Calu3 (cell line): ENCODE results near the gene PPM1L. TPM values are rescaled to one million over a fixed set of nuclear protein-coding genes. Genes with fewer than 3 reads are reported as not detected.

Experiments used
- BruUV-seq: library from RNA; stranded (reverse); fragments of 400-500 nt; replicated peaks from 2 replicates; lab custom pipeline; 2021; lab: Mats Ljungman, UMichigan
- CTCF ChIA-PET: fragments of 300-600 bp; sonication (Branson Sonifier 250); formaldehyde crosslinking; loops from one replicate; lab custom pipeline; 2022; ENCODE audit warnings: antibody characterized with exemption; lab: Charles Lee
- DNase-seq: peaks from one replicate; pipeline ENCODE4 v3.0.0; 2022
- H3K27ac Mint-ChIP-seq: one replicate; pipeline ENCODE4 v1.8.0; 2022; ENCODE audit warnings: mixed read lengths; ENCODE audit not compliant: unreplicated experiment
- H3K27me3 Mint-ChIP-seq: one replicate; pipeline ENCODE4 v1.8.0; 2022; ENCODE audit warnings: mixed read lengths; ENCODE audit not compliant: unreplicated experiment
- H3K36me3 Mint-ChIP-seq: one replicate; pipeline ENCODE4 v1.8.0; 2022; ENCODE audit warnings: mild to moderate bottlenecking, moderate library complexity, mixed read lengths; ENCODE audit not compliant: insufficient read depth, unreplicated experiment
- H3K4me1 Mint-ChIP-seq: one replicate; pipeline ENCODE4 v1.8.0; 2022; ENCODE audit warnings: mild to moderate bottlenecking, low read depth, mixed read lengths; ENCODE audit not compliant: unreplicated experiment
- H3K4me3 Mint-ChIP-seq: one replicate; pipeline ENCODE4 v1.8.0; 2022; ENCODE audit warnings: mild to moderate bottlenecking, low read depth, moderate library complexity, mixed read lengths; ENCODE audit not compliant: unreplicated experiment
- H3K9me3 Mint-ChIP-seq: one replicate; pipeline ENCODE4 v1.8.0; 2022; ENCODE audit warnings: low read depth, mixed read lengths; ENCODE audit not compliant: unreplicated experiment
- intact Hi-C: fragments of 100-400 bp; cut with micrococcal nuclease; formaldehyde crosslinking; loops from one replicate; pipeline ENCODE4 v1.10.0; 2022; ENCODE audit not compliant: unreplicated experiment
- total RNA-seq: library from RNA; stranded (reverse); gene quantifications from 2 replicates; pipeline ENCODE4 v1.2.3, GENCODE V29; 2022
- TF ChIP-seq, protein P1 (sequence below): fragments of 200-600 bp; IDR thresholded peaks from one replicate; pipeline ENCODE4 v1.8.0; 2022; ENCODE audit warnings: antibody characterized with exemption; ENCODE audit not compliant: unreplicated experiment

Gene PPM1L
- total RNA-seq, 1 experiment from 2014 or later, result 18.4 TPM

DNA sequence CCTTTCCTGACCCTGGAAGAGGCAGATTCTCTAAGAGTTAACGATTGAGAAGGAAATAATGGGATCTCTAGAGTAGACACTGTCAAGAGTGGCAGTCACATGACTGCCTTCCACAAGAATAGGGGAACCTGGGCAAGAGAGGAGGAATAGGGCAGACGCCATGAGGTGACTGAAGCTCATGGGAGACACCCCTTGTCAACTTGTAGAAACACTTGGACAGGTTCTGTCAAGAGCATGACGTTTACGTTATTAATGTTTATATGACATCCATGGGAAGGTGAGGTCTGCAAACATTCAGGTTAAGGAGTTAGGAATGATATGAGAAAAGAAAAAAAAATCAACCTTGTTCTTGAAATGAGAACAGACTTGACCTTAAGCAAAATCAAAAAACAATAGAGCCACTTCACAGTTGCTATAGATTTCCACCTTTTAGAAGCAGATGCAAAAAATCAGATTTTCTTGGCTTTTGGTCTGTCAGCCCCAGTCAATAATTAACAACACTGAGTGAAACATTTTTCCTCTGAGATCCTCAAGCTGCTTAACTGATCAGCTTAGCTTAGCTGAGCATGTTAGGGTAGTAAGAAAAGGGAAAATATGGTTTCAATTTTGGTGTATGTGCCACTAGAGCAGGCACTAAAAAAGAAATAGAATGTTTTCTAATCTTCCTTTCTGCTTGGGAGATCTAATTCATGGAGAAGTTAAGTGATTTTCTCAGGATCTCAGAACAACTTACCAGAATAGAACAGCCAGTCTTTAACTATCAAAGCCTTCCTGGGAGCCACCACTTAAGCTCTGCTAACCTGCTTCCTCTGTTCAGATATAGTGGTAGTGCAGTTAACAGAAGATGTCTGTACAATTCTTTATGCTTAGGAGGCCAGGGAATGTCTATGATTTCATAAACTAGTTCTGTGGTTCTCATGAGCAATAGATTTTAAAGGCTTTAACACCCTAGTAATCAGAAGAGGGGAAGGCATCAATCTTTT, 232.2 kb downstream of the PPM1L start:
- DNase-seq, result no peak
- no peaks in the 10 kb centered on the region for H3K27me3 Mint-ChIP-seq
- H3K4me3 Mint-ChIP-seq, result no peak overlapping the region
- intact Hi-C loops, result loop anchor here (1.0 kb wide), 1 partner anchor 11 kb away; no protein-coding TSS in a partner anchor
- peaks cover 36% of the 10 kb centered on the region for H3K4me1 Mint-ChIP-seq
- no TSS peak for BruUV-seq
- peak overlapping the region; percentile 71 for H3K27ac Mint-ChIP-seq
- no peaks in the 10 kb centered on the region for H3K9me3 Mint-ChIP-seq
- peaks cover 8% of the 10 kb centered on the region for H3K36me3 Mint-ChIP-seq
- TF ChIP-seq, protein P1, sequence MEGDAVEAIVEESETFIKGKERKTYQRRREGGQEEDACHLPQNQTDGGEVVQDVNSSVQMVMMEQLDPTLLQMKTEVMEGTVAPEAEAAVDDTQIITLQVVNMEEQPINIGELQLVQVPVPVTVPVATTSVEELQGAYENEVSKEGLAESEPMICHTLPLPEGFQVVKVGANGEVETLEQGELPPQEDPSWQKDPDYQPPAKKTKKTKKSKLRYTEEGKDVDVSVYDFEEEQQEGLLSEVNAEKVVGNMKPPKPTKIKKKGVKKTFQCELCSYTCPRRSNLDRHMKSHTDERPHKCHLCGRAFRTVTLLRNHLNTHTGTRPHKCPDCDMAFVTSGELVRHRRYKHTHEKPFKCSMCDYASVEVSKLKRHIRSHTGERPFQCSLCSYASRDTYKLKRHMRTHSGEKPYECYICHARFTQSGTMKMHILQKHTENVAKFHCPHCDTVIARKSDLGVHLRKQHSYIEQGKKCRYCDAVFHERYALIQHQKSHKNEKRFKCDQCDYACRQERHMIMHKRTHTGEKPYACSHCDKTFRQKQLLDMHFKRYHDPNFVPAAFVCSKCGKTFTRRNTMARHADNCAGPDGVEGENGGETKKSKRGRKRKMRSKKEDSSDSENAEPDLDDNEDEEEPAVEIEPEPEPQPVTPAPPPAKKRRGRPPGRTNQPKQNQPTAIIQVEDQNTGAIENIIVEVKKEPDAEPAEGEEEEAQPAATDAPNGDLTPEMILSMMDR, result no peak
- CTCF ChIA-PET, result no interaction called here

DNA sequence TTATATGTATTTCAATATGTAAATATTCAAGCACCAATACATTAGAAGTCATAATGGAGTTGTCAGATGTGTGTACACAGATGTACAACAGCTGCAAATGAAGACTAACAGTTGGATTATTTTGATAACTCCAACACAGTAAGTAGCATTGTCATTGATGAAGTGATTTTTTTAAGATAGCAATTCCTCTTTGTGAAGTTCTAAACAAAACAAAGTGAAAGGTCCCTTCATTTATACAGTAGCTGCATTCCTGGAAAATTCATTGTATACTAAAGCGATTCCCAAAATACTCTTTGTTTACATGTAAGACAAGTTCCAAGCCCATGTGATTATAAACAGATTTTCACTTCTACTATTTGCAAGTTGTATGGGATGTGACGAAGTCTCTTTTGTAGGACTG, 234.4 kb downstream of the PPM1L start:
- peaks cover 22% of the 10 kb centered on the region for H3K4me1 Mint-ChIP-seq
- BruUV-seq, result no TSS peak
- H3K27me3 Mint-ChIP-seq, result no peaks in the 10 kb centered on the region
- H3K9me3 Mint-ChIP-seq, result peaks cover under 1% of the 10 kb centered on the region
- TF ChIP-seq, protein P1, result no peak
- no peak overlapping the region for H3K4me3 Mint-ChIP-seq
- CTCF ChIA-PET, result no interaction called here
- no peak overlapping the region for H3K27ac Mint-ChIP-seq
- intact Hi-C loops, result no loop called here
- no peak for DNase-seq
- H3K36me3 Mint-ChIP-seq, result no peaks in the 10 kb centered on the region

DNA sequence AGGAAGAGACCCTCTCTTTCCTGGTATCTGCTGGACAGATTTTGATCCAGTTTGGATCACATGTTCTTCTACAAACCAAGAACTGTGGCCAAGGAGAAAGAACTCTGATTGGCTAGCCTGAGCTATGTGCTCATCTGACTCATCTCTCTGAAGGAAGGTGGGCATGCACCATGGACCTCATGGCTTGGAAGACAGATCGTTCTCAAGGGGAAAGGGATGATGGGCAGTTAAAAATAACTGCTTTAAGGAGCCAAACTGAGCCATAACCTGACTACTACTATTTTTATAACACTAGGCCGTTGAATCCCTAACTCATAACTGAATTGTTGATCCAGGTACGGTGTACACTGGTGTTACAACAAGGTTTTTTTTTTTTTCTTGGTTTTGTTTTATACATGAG, 236.7 kb downstream of the PPM1L start:
- H3K9me3 Mint-ChIP-seq, result peaks cover 5% of the 10 kb centered on the region
- H3K4me3 Mint-ChIP-seq, result no peak overlapping the region
- DNase-seq, result no peak
- peaks cover 18% of the 10 kb centered on the region for H3K4me1 Mint-ChIP-seq
- H3K27ac Mint-ChIP-seq, result no peak overlapping the region
- H3K27me3 Mint-ChIP-seq, result no peaks in the 10 kb centered on the region
- intact Hi-C loops, result no loop called here
- CTCF ChIA-PET, result no interaction called here
- TF ChIP-seq, protein P1, result no peak
- BruUV-seq, result no TSS peak
- no peaks in the 10 kb centered on the region for H3K36me3 Mint-ChIP-seq

DNA sequence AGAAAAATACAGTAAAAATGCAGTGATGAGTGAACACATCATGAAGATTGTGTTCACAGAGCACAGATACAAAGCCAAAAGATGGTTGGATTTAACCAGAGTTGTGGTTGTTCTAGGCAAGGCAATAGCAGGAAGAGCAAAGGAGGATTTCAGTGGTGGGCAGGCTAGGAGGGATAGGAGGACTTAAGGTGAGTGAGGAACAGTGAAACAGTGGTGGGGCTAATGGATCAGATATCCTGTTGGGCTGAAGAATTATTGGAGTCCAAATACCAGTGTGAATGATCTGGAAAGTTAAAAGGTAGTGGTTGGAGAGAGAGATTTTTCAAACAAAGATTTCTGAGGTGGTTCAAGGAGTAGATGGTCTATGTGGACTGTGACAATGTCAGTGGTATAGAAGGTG, 240.8 kb downstream of the PPM1L start:
- H3K4me1 Mint-ChIP-seq, result peaks cover 19% of the 10 kb centered on the region
- intact Hi-C loops, result loop anchor here (5.0 kb wide), 1 partner anchor 75 kb away; no protein-coding TSS in a partner anchor
- CTCF ChIA-PET, result no interaction called here
- H3K4me3 Mint-ChIP-seq, result no peak overlapping the region
- H3K36me3 Mint-ChIP-seq, result no peaks in the 10 kb centered on the region
- no peak for DNase-seq
- H3K27me3 Mint-ChIP-seq, result no peaks in the 10 kb centered on the region
- BruUV-seq, result no TSS peak
- TF ChIP-seq, protein P1, result no peak
- peaks cover 5% of the 10 kb centered on the region for H3K9me3 Mint-ChIP-seq
- no peak overlapping the region for H3K27ac Mint-ChIP-seq
